ENCODE data around the gene PADI4.
A peak's percentile ranks its signal among the peaks of the same experiment; 100 is the strongest.
"Not testable (repeated sequence)": the region's sequence is repeated elsewhere in the genome, so short reads cannot be mapped to it uniquely, and the experiment has no call there.

Gene PADI4

DNA sequence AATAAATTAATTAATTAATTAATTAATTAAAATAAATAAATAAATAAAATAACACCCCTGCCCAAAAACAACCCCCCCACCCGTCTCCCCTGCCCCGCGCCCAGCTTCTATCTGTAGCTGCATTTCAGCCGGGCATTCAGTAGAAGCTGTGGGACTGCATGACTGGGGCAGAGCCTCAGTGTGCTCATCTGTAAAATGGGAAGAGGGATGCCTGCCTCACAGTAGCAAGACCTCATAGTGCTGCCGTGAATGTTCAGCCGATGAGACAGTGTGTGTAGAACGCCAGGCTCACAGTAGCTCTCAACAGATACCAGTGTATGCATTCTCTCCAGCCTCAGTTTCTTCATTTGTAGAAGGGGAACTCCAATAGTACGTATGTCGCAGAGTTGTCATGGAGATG, 8.7 kb downstream of the PADI4 start:
- DNase-seq: no peak

DNA sequence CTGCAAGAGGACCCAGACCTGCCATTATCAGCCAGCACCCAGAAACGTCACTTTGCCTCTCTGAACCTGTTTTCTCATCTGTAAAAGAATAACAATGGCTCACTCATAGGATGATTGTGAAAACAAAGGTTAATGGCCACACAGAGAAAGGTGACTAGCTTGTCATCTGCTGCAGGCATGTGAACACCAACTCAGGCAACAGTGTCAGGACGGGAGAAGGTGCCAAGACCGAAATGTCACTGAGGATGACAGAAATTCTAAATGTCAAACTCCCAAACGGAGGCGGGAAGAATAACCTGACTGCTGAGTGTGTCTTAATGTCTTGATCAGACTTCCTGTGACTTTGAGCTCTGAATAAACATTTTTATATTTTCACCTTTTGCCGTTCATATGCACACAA, 10.3 kb downstream of the PADI4 start:
- DNase-seq: no peak

DNA sequence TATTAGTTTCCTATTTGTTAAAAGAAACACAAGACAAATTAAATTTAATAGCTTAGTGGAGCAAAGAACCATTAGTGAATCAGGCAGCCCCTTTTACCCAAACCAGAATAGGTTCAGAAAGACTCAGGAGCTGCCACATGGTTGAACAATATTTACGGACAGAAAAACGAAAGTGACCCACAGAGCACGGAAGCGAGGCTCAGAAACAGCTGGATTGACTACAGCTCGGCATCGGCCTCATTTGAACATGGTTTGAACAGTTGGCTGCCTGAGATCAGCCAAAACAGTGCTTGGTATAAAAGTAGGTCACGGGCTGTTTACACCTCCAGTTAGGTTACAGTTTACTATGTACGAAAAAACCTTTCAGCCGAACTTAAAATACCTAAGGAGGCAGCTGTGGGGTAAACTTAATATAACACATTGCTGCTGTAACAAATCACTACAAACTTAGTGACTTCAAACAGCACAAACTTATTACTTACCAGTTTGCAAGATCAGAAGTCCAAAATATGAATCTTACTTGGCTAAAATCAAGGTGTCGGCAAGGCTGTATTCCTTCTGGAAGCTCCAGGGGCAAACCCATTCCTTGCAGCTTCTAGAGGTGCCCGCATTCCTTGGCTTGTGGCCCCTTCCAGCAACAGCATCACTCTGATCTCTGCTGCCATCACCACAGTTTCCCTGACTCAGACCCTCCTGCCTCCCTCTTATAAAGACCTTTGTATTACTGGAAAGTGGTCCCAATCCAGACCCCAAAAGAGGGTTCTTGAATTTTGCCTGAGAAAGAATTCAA, 11.8 kb downstream of the PADI4 start:
- no peak for DNase-seq

DNA sequence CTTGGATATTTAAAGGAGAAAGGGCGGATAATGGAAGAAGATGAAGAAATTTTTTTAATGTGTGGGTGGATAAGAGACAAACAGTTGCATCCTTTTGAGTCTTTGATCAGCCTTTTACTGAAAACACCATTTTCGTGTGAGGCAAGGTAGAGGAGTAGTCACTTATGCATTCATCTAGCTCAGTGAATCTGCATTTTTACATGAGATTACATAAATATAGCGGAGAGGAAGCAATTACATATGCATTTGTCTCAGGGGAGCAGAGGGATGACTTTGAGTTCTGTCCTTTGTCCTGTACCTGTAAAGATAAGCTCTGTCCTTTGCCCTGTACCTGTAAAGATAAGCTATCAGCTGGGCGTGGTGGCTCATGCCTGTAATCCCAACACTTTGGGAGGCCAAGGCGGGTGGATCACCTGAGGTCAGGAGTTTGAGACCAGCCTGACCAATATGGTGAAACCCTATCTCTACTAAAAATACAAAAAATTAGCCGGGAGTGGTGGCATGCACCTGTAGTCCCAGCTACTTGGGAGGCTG, 13.9 kb downstream of the PADI4 start:
- DNase-seq: not testable (repeated sequence)

DNA sequence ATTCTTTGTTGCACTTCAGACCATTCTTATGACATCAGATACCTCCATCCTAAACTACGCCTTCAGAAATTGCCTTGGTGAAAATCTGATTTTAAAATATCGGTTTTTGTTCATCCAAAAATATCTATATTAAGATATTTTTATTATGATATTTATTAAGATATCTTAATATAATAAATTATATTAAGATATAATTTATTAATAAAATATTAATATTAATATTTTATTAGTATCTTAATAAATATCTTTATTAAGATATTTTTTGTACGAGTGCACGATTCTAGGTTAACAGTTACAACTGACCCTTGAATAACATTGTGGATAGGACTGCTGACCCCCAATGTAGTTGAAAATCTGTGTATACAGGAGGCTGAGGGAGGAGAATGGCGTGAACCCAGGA, 20.9 kb downstream of the PADI4 start:
- no peak for DNase-seq

DNA sequence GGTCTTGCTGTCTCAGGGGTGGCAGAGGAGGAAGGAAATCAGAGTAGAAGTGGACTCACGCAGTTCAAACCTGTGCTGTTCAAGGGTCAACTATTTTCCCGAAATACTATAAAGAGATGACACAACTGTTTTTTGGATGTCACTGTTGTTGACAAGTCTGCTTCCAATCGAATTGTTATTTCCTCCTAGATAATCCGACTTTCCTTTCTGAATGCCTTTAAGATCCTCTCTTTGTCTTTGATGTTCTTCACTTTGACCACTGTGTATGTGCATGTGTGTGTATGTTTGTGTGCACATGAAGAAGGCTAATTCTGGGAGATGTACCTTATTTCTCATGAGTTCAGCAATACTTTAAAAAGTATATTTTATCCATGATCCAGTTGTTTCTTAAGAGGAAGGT, 21.6 kb downstream of the PADI4 start:
- DNase-seq: no peak

DNA sequence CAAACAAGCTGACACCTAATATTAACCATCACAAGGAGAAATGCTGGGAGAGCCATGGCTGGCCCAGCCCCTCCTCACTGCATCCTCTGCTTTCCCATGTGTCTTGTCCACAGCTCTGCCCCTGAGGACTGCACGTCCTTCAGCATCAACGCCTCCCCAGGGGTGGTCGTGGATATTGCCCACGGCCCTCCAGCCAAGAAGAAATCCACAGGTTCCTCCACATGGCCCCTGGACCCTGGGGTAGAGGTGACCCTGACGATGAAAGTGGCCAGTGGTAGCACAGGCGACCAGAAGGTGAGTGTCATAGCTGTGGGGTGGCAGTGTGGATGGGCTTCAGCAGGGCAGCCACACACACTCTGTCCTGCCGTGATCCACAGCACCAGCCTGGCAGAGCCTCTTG, 22.9 kb downstream of the PADI4 start:
- no peak for DNase-seq

DNA sequence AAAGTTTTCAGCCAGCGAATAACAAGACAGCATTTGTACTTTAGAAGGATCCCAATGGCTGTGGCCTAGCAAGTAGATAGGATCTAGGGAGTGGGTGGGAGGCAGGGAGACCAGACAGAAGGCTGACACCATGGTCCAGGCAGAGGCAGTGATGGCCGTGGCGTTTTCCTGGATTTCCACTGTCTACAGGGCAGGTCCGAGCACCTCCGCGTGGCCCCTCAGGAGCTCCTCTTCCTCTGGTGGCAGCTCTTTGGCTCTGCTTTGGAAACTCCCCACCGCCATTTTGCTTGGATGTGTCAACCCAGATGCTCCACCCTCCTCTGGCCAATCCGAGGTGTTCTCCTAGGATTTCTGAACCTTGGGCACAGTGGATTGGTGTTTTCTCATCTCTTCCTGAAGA, 25.1 kb downstream of the PADI4 start:
- no peak for DNase-seq

DNA sequence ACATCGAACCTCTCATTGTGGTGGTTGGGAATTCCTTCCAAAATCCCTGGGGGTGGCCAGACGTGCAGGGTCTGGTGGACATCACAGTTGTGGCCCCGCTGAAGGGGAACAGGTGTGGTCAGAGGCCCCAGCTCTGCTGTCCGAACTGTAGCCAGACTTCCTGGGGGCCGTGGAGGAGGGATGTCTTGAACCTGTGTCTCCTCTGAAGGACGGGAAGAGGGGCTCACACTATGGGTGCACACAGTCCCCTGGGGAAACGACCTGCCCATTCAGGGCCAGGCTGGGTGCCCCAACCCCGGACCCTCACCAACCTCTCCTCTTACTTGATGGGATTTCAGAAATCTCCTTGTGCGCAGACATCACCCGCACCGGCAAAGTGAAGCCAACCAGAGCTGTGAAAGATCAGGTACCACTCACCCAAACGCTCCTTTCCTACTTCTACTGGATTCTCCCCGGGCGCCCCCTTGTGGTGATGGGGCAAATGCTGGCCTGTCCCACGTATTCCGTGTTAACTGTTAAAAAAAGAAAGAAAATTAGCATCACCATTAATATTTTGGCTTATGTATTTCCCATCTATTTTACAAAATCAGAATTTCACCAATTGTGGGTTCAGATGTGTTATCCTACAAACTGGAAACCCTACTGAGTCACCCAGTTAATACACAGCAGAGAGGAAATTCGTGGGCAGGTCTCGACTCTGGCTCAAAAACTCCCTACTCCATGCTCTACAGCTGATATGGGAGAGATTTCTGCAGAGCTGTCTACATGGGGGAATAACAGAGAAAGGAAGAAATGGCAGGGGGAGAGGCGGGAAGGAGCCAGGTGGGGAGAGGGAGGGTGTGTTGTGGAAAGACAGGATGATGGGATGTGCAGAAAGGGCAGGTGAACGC, 28.1 kb downstream of the PADI4 start:
- DNase-seq: peak in 1 of 2 experiments; percentile 35

DNA sequence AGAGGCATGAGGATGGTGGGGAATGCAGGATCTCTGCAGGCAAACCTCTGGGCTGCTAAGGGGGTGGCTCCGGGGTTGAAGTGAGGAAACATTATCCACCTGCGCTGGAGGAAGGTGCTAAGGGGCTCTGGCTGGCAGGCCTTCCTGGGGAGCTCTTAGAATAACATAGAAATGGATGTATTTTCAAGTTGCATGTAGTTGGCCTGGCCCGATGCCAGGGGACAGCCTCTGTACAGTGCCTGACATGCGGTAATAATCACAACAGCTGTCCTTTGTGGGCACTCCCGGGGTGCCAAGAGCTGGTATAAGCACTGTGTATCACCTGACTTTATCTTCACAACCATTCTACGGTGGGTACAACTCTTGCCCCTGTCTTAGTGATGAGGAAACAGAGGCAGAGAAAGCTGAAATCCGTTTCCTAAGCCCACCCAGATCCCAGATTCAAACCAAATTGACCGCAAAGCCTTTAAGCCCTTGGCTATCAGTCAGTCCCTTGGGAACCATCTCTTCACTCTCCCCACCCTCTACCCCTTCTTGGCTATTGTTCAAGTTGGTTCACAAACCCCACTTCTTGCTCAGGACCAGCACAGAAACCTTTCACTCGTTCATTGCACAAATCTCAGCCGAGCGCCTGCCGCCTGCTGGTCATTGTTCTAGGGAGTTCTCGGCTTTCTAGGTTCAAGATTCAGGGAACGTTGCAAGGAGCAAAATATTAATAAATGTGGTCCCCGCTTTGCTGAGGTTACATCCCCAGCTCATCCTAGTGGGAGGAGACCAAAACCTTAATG, 30.9 kb downstream of the PADI4 start:
- DNase-seq: no peak

DNA sequence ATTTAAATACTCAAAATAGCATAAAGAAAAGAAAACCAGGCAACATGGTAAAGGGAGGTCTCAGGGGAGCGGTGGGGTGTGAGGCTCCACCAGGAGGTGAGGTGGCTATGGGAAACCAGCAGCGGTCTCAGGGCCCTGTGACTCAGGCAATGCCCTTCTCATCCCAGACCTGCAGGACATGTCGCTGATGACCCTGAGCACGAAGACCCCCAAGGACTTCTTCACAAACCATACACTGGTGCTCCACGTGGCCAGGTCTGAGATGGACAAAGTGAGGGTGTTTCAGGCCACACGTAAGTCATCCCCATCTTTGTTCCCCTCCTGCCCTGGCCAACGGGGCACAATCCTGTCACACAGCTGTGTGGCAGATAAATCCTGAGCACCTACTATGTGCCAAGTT, 31.5 kb downstream of the PADI4 start:
- DNase-seq: no peak

DNA sequence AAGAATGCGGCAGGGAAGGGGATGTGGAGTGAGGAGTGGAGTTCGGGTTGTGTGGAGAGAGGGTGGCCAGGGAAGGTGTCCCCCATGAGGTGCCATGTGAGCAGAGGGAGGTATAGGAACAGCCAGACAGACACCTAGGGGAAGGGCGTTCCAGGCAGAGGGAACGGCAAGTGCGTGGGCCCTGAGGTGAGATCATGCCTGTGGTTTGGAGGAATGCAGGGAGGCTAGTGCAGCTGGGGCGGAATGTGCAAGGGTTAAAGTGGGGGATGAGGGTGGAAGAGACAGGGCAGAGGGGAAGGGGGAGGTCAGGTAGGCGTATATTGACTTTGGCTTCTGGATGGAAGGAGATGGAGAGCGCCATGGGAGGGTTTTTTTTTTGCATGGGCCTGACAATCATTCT, 32.4 kb downstream of the PADI4 start:
- DNase-seq: no peak

DNA sequence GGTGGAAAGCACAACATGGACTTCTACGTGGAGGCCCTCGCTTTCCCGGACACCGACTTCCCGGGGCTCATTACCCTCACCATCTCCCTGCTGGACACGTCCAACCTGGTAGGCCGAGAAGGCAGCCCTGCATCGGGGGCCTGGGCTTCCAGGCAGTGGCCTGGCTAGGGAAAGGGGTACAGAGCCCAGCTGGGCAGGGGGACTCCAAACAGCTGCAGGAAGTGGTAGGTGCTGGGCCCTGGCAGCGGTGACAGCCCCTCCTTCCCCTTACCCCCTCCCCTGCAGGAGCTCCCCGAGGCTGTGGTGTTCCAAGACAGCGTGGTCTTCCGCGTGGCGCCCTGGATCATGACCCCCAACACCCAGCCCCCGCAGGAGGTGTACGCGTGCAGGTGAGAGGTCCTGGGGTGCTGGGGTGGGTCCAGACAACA, 34.0 kb downstream of the PADI4 start:
- DNase-seq: no peak

DNA sequence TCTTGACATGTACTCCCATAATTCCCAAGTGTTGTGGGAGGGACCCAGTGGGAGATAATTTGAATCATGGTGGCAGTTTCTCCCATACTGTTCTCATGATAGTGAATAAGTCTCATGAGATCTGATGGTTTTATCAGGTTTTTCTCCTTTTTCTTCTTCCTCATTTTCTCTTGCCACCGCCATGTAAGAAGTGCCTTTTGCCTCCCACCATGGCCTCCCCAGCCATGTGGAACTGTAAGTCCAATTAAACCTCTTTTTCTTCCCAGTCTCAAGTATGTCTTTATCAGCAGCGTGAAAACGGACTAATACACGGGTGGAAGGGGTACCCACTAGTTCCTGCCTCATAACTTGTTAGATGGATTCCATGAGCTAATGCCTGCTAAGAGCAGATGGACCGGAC, 37.5 kb downstream of the PADI4 start:
- DNase-seq: not testable (repeated sequence)

DNA sequence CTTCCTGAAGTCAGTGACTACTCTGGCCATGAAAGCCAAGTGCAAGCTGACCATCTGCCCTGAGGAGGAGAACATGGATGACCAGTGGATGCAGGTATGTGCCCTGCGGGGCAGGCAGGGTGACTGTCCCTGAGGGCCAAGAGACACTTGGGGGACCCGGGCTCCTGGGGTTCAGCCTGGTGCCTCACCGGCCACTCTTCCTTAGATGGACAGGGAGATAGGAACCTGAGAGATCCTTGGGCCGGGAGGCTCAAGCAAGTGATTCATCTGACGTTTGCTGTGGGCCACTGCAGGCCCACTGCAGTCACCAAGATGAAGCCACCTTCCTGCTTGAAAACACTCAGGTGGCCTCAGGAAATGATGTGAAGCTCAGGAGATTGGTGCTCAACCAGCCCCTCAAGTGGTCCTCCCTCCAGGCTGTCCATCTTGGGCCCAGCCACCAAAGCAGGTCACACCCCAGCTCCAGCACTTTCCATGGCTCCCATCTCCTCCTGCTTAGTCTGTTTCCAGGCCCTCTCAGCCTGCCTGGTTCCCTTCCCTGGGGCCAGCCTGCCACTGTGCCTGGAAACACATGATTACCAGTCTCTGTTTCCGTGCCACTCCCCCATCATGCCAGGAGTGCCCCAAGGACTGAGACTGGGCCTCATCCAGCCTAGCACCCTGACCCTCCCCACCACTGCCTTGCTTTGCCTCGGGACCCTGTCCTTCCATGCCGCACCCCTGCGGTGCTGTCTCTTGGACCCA, 38.2 kb downstream of the PADI4 start:
- no peak for DNase-seq

DNA sequence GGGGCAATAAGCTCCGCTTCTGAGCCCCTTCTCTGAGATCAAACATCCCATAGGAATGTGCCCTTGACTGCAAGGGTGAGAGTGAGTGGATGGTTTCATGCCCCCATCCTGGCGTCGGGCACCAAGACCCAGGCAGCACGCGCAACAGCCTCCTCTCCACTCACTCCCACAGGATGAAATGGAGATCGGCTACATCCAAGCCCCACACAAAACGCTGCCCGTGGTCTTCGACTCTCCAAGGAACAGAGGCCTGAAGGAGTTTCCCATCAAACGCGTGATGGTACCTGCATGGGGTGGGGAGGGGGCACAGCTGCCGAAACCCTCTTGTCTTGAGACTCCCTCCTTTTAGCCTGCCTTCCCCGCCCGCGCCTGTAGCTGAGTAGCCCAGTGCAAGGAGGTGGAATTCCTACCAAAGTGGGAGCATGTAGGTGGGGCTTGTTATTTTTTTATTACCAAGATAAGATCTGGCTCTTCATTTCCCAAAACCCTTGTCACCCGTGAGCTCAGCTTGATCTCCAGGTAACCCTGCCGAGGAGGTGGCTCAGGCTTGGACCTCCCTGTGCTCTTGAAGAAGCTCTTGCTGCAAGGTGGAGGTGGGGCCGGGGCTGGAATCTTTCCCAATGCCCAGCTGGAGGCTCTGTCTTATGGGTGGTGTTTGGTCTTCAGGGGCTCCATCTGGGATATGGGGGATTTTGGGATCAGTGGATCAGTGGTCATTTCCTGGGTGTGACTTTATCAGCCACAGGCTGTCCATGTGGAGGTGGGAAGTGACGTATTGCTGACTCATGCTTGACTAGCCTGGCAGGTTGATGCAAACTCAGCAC, 40.0 kb downstream of the PADI4 start:
- DNase-seq: peak in 1 of 2 experiments; percentile 34

DNA sequence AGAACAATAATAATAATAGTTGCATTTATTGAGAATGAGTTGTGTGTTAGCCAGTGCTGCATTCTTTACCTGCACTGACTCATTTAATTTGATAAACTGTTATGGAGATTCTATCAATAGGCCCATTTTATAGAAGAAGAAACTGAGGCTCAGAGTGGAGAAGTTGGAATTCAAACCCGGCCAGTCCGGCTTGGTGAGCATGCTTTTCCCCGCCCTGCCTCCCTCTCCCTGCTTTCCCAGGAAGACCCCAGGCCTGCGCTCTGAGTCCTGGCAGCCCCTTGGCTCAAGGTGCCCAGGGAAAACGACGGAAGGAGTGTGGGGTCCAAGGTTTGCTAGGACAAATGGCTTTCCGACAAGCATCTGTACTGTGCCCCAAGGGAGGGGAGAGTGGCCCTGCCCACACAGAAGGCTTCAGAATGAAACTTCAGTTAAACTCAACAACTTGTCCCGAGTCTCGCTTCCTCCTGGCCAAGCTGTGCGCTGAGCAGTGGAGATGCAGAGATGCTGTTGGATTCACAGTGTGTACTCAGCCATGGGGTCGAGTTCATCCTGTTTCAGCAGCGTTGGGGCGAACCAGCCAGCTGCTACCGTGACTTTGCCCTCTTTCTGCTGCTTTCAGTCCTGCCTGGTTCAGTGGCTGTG, 40.7 kb downstream of the PADI4 start:
- no peak for DNase-seq

DNA sequence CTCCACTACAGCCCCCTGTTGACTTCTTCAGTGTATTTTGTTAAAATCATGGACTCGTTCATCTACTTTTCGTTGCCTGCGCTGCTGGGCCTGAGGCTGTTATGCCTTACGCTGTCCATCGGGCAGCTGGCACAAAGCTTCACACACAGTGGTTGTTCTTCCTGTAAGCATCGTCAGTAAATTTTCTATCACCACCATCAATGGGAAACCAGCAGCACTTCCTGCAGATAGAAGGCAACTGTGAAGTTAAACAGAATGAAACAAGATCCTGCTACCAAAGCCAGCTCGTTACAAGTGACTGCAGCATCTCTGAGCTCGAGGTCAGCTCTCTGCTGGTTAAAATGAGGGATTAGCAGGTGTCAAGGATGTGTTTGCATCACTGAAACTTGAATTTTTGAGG, 42.1 kb downstream of the PADI4 start:
- DNase-seq: no peak

DNA sequence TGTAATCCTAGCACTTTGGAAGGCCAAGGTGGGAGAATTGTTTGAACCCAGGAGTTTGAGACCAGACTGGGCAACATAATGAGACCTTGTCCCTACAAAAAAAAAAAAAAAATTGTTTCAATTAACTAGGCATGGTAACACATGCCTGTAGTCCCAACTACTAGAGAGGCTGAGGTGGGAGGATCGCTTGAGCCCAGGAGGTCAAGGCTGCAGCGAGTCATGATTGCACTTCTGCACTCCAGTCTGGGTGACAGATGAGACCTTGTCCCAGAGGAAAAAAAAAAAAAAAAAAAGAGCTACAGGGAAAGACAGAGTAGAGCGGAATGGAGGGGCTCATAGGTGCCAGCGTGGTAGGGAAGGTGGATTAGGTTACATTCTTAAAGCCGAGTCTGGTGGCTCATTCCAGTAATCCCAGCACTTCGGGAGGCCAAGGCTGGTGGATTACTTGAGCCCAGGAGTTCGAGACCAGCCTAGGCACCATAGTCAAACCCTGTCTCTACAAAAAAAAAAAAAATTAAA, 43.0 kb downstream of the PADI4 start:
- DNase-seq: no peak

DNA sequence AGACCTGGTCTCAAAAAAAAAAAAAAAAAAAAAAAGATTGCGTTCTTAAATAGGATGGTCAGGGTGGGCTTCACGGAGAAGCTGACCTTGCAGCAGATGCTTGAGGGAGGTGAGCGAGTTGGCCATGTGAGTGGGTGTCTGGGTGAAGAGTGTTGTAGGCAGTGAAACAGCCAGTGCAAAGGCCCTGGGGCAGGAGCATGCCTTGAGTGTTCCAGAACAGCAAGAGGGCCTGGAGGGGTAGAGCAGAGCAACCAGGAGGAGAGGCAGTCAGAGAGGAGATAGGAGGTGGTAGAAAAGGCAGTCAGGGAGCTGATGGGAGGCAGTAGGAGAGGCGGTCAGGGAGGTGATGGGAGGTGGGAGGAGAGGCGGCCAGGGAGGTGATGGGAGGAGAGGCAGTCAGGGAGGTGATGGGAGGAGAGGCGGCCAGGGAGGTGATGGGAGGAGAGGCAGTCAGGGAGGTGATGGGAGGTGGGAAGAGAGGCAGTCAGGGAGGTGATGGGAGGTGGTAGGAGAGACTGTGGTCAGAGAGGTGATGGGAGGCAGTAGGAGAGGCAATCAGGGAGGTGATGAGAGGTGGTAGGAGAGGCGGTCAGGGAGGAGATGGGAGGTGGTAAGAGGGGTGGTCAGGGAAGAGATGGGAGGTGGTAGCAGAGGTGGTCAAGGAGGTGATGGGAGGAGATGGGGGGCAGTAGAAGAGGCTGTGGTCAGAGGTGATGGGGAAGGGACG, 43.8 kb downstream of the PADI4 start:
- no peak for DNase-seq
